H4 (cell line): ENCODE results near the gene ADK. TPM values are rescaled to one million over a fixed set of nuclear protein-coding genes. Genes with fewer than 3 reads are reported as not detected.
"Not testable (repeated sequence)": the region's sequence is repeated elsewhere in the genome, so short reads cannot be mapped to it uniquely, and the experiment has no call there.

Experiments used
- DNase-seq: peaks from one replicate; pipeline ENCODE4 v3.0.0-alpha.2; 2015; ENCODE audit warnings: low spot score
- total RNA-seq: library from RNA; depleted of rRNA; stranded (reverse); fragments of >200 nt; shearing (Covaris generic); gene quantifications from 2 replicates; pipeline ENCODE4 v1.2.3, GENCODE V29; 2014

ADK gene
- total RNA-seq, 1 experiment from 2014 or later: 33.5 TPM

DNA sequence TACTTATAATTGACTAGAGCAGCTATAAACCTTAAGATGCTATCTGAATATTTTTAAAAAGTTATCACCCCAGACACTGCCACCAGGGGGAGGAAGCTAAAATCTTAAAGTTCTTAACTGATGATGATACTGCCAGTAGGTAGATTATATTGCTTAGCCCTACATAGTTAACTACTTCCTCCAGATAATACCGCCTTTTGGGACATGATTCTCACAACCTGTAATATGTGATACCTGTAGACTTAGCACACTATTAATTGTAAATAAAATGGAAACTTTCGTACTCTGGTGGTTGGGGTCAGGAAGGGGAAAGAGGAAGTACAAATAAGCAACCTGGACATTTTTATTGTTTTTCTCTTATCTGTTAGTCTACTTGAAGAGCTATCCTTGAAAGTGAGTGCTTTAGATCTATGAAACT is 268.9 kb downstream of the ADK start:
- peak; percentile 9 for DNase-seq

GRCh38 chr10:74424565-74424964 is 273.5 kb downstream of the ADK start:
- DNase-seq: no peak

- DNase-seq: no peak
Measured at GRCh38 chr10:74425456-74426001, 274.5 kb downstream of the ADK start.

- DNase-seq: no peak
Measured at GRCh38 chr10:74431816-74432215, 280.8 kb downstream of the ADK start.

GRCh38 chr10:74432841-74433594 is 282.0 kb downstream of the ADK start:
- DNase-seq: peak; percentile 42

- no peak for DNase-seq
Measured at GRCh38 chr10:74433595-74433956, 282.6 kb downstream of the ADK start.

DNA sequence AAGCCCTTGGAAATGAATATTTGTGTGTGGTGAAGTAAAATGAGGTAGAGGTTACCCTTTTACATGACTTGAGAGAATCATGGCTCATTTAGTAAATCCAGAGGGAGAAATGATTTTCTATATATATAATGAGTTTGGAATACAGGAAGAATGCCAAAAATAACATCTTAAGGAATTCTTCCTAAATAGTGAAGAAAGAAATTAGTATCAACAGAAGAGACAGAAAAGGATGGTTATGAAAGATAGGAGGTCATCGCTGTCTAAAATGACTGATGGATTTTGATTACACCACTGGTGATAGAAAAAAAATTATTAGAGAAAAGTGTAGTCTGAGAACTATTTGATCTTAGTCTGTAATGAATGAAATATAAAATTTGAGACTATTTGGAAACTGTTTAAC is 283.0 kb downstream of the ADK start:
- DNase-seq: no peak

DNA sequence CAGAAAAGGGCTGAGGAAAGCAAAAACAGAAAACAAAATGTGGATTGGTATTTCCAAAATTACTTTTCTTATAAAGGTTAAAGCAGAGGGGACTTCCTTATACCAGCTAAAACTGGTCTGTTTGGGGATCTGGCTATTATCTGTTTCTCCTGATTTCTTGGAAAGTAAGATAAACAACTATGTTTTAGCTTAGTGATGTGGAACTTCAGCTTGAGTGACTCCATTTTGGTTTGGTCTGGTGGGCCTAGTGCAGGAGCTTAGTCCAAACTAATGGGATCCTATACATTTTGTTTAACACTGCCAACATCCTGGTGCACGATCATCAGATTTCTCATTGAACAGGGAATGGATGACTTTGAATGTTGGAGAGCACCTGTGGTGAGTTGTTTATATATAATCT is 283.5 kb downstream of the ADK start:
- no peak for DNase-seq

- no peak for DNase-seq
Measured at GRCh38 chr10:74436523-74437170, 285.6 kb downstream of the ADK start.

- no peak for DNase-seq
Measured at GRCh38 chr10:74437822-74438221, 286.8 kb downstream of the ADK start.

DNA sequence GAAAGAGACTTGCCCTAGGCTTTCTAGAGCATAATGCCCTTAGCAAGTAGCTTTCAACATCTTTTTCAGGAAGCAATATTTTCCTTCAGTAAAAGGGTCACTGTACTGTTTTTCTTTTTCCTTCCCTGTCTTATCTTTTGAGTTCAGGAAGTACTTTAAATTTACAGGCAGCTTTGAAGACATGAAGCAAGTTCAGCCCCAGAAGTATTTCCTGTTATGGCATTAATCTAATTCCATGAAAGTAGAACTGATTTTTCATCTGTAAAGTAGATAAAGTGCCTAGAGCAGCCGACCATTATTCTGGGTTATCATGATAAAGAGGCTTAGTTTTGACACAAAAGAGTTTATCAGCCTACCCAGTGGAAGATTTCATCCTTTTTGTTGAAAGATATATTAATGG is 288.2 kb downstream of the ADK start:
- DNase-seq: no peak

DNA sequence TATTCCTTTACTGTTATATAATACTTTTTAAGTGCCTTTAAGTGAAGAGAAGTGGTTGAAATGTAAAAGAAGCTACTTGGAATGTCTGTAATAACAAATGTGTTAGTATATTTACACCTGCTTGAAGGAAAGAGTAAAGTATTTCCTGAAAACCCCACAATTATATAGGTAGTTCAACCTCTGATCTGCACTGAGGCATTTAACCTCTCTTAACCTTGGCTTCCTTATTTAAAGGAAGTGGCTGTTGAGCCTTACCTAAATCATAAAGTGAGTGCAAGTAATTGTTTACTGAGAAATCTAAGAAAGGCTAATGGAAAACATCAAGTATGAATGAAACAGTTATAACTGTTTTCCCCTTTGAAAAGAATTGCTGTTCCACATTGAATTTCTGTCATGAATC is 294.5 kb downstream of the ADK start:
- DNase-seq: no peak

DNA sequence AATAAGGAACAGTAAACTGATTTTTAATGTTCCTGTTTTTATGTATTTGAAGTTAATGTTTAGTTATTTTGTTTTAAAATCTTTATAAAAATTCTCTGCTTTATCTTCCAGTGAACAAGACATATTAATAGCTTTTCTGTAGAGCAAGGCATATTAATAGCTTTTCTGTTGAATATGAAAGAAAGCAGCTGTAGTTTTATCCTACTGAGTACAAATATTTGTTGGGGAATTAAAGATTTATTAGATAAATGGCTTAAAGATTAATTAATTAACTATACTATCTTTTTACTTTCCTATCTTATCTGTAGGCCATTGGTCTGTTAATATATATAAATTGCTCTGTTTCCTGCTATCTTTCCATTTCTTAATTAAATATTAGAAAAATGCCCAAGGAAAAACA is 299.6 kb downstream of the ADK start:
- no peak for DNase-seq

DNA sequence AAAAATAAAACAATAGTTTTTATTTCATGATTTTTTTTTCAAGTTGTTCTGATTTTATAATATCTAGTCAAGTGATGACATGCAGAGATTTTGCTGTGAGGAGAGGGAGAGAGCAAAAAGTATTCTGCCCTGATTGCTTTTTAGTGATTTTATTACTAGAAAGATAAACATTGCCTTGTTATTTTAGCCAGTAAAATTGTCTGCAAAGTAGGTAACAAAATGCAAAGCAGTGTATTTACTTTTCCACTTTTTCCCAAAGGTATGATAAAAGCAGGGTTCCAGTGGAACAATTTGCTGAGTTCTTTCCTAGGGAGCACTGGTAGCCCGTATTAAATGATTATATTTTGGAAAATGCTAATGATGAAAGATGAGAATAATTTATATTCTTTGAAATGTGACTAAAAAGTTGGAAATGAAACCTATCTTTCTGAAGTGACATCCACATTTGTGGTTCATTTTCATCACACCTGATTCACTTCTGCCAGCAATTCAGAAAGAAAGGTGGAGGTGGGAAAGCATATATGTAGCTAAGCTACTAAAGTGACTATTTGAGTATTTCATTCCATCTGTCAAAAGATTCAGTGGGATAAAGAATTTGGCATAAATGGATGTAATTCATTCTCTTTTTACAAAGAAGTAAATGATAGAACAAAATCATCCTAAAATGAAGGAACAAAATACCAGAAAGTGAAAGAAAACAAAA is 300.3 kb downstream of the ADK start:
- no peak for DNase-seq

GRCh38 chr10:74453169-74453568 is 302.1 kb downstream of the ADK start:
- no peak for DNase-seq

GRCh38 chr10:74457478-74457877 is 306.5 kb downstream of the ADK start:
- DNase-seq: not testable (repeated sequence)

DNA sequence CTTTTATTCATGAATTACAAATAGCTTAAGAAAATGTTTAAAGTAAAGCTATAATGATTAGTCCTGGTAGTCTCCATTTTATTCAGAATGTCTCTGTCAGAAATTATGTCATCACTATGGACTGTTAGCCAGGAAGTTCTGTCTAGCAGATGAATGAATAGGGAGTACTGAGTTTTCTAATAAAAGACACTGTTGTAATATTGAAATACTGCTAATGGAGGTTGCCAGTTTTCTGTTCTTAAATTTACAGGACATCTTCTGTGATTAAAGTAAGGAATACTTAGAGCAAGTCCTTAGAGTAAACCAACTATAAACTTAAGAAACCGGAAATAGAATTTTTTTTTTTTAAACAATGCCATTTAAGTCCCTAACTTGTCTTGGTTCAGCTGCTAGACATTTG is 309.8 kb downstream of the ADK start:
- DNase-seq: no peak

- no peak for DNase-seq
Measured at GRCh38 chr10:74474022-74474713, 323.1 kb downstream of the ADK start.

DNA sequence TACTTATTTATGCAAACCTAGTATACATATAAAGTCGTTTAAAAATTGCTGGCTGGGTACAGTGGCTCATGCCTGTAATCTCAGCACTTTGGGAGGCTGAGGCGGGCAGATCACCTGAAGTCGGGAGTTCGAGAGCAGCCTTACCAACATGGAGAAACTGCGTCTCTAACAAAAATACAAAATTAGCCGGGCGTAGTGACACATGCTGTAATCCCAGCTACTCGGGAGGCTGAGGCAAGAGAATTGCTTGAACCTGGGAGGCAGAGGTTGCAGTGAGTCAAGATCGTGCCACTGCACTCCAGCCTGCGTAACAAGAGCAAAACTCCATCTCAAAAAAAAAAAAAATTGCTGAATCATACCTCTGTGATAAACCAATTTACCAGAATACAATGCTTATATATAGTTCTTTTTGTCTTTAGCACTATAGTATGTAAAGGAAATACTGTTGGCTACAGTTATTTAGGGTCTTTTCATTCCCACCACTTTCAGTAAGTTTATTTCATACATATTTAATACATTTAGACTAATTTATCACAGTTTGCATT is 325.2 kb downstream of the ADK start:
- not testable (repeated sequence) for DNase-seq

- no peak for DNase-seq
Measured at GRCh38 chr10:74480778-74481177, 329.8 kb downstream of the ADK start.

GRCh38 chr10:74483356-74483755 is 332.3 kb downstream of the ADK start:
- DNase-seq: no peak

DNA sequence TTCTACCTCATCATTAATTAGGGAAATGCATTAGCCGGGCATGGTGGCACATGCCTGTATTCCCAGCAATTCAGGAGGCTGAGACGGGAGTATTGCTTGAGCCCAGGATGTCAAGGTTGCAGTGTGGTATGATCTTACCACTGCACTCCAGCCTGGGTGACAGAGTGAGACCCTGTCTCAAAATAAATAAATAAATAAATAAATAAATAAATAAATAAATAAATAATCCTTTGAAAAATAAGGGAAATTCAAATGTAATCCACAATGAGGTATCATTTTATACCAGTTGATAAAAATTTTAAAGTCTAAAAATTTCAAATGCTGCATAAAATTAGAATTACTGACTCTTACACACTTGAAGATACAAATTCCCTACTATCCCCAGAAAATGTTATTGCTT is 334.3 kb downstream of the ADK start:
- no peak for DNase-seq
